K562 (cell line): Measurements from ENCODE around the gene LRRC37A2.
"Not testable (repeated sequence)": the region's sequence is repeated elsewhere in the genome, so short reads cannot be mapped to it uniquely, and the experiment has no call there.

Source experiments
- C11orf30 ChIP-seq: fragments of 450-650 bp; IDR thresholded peaks from 2 replicates; pipeline ENCODE4 v1.6.1; 2016; ENCODE audit warnings: low read depth, mild to moderate bottlenecking
- COPS2 ChIP-seq: fragments of 450-650 bp; conservative IDR thresholded peaks from 2 replicates; pipeline ENCODE4 v1.6.1; 2016; ENCODE audit warnings: mild to moderate bottlenecking, moderate library complexity
- MAZ ChIP-seq, 2 experiments: fragments of 450-650 bp in 1 of 2; sonication (generic) in 1 of 2; formaldehyde crosslinking; IDR thresholded peaks in 1 of 2; conservative IDR thresholded peaks in 1 of 2; 2 replicates each; pipeline versions ENCODE4 v1.4.0 to v1.5.0; 2020; ENCODE audit warnings: mild to moderate bottlenecking in 1 of 2, missing genetic modification reagents in 1 of 2
- POLR2A ChIP-seq: fragments of 450-650 bp; conservative IDR thresholded peaks from 2 replicates; pipeline ENCODE4 v1.6.1; 2016
- RAD21 ChIP-seq, 2 experiments: fragments of 250-450 bp in 1 of 2; fragments of 450-650 bp in 1 of 2; sonication (Bioruptor Pico) in 1 of 2; formaldehyde crosslinking in 1 of 2; IDR thresholded peaks in 1 of 2; conservative IDR thresholded peaks in 1 of 2; 2 replicates each; pipeline versions ENCODE4 v1.4.0 to v1.8.0; 2020 to 2022; ENCODE audit warnings: mild to moderate bottlenecking in 2 of 2, moderate library complexity in 1 of 2
- TF ChIP-seq, protein P1 (sequence below): IDR thresholded peaks from 2 replicates; pipeline ENCODE4 v1.6.1; 2016; ENCODE audit warnings: missing genetic modification characterization, missing compliant biosample characterization
- TF ChIP-seq, protein P2 (sequence below), 3 experiments: IDR thresholded peaks in 2 of 3; conservative IDR thresholded peaks in 1 of 3; 2 replicates each; pipeline ENCODE4 v1.5.1; 2011 to 2012; ENCODE audit warnings: low read length in 3 of 3, mild to moderate bottlenecking in 3 of 3, control low read depth in 2 of 3, improper control_type of control experiment in 1 of 3, inconsistent platforms in 1 of 3, low read depth in 1 of 3, mixed read lengths in 1 of 3, moderate library complexity in 1 of 3; ENCODE audit not compliant: insufficient read depth in 2 of 3

DNA sequence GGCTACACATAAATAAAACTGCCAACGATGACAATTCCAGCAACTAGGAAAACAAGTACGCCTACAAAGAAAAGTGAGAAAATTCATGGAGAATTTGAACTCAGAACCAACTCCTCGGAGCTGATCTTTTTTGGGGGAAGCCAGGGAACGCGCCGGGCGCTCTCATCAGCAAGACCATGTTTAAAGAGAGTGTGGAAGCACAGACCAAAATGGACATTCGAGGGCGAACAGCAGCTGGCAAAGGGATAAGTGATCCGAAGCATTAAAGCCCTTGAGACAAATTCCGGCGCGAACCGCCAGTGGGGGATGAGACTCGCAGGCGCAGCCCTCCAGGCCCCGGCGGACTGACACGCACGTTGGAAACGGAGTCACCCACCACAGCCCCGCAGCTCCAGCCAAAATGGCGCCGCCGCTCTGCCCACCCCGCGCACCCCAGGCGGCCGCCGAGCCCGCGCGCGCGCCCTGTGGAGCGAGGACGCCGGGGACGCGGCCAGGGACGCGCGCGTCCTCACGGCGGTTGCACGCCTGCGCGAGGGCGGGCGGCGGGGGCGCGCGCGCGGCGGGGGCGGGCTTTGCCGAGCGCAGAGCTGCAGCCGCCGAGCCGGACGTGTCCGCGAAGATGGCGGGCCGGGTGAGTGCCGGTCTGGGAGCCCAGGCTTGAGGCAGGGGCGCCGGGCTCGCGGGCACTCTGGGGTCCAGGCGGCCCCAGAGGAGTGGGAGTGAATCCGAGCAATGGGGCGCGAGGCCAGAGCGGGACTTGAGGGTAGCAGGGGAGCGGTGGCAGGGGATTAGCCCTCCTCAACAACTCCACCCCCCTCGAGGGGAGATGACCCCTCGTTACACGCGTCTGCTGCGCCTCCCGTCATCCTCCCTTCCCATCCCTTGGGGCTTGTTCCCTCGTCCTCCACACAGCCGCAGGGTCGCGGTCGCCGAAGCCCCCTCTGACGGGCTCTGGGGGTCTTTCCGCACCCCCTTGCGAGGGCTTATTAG, 78.2 kb downstream of the LRRC37A2 start, which contains the start of gene NSF:
- TF ChIP-seq RAD21 (CRISPR knock-in tag; conservative IDR thresholded peaks at IDR 0.05 in 1 of 2, IDR thresholded peaks at IDR 0.05 in 1 of 2); COPS2; POLR2A; MAZ (CRISPR knock-in tag; conservative IDR thresholded peaks at IDR 0.05 in 1 of 2, IDR thresholded peaks at IDR 0.05 in 1 of 2); C11orf30: not testable (repeated sequence)
- TF ChIP-seq, protein P1, sequence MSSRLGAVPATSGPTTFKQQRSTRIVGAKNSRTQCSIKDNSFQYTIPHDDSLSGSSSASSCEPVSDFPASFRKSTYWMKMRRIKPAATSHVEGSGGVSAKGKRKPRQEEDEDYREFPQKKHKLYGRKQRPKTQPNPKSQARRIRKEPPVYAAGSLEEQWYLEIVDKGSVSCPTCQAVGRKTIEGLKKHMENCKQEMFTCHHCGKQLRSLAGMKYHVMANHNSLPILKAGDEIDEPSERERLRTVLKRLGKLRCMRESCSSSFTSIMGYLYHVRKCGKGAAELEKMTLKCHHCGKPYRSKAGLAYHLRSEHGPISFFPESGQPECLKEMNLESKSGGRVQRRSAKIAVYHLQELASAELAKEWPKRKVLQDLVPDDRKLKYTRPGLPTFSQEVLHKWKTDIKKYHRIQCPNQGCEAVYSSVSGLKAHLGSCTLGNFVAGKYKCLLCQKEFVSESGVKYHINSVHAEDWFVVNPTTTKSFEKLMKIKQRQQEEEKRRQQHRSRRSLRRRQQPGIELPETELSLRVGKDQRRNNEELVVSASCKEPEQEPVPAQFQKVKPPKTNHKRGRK = not testable (repeated sequence)
- TF ChIP-seq, protein P2, sequence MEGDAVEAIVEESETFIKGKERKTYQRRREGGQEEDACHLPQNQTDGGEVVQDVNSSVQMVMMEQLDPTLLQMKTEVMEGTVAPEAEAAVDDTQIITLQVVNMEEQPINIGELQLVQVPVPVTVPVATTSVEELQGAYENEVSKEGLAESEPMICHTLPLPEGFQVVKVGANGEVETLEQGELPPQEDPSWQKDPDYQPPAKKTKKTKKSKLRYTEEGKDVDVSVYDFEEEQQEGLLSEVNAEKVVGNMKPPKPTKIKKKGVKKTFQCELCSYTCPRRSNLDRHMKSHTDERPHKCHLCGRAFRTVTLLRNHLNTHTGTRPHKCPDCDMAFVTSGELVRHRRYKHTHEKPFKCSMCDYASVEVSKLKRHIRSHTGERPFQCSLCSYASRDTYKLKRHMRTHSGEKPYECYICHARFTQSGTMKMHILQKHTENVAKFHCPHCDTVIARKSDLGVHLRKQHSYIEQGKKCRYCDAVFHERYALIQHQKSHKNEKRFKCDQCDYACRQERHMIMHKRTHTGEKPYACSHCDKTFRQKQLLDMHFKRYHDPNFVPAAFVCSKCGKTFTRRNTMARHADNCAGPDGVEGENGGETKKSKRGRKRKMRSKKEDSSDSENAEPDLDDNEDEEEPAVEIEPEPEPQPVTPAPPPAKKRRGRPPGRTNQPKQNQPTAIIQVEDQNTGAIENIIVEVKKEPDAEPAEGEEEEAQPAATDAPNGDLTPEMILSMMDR (IDR thresholded peaks at IDR 0.05 in 2 of 3, conservative IDR thresholded peaks at IDR 0.05 in 1 of 3; ENCODE audit: insufficient read depth in 2 of 3, low read depth in 1 of 3, low read length in 3 of 3) = not testable (repeated sequence)
